IMR-90 (cell line): ENCODE results near the gene PCK2. TPM values are rescaled to one million over a fixed set of nuclear protein-coding genes. Genes with fewer than 3 reads are reported as not detected.

Experiments
- ATAC-seq: fragments of 200-7000 bp; cut with Tn5 transposase; 2 replicates; pipeline ENCODE4 v1.9.1; 2020; ENCODE audit warnings: low read depth, mild to moderate bottlenecking, moderate library complexity
- BruUV-seq: library from RNA; stranded (reverse); fragments of 400-500 nt; replicated peaks from 2 replicates; lab custom pipeline; 2021; lab: Mats Ljungman, UMichigan
- CTCF ChIA-PET: fragments of 300-600 bp; formaldehyde crosslinking; extraction: SDS; loops from one replicate; lab custom pipeline; 2021; ENCODE audit warnings: antibody characterized with exemption; lab: Yijun Ruan, JAX
- POLR2A ChIA-PET: fragments of 300-600 bp; sonication (Branson Sonifier 250); formaldehyde crosslinking; loops from one replicate; lab custom pipeline; 2022; ENCODE audit warnings: antibody characterized with exemption; ENCODE audit not compliant: unreplicated experiment; lab: Charles Lee
- DNase-seq: peaks from one replicate; pipeline ENCODE4 v3.0.0; 2013
- H2AFZ ChIP-seq: replicated peaks from 2 replicates; pipeline ENCODE3; 2013; ENCODE audit warnings: low read length, mild to moderate bottlenecking; ENCODE audit not compliant: poor library complexity
- H2AK5ac ChIP-seq: 2 replicates; pipeline ENCODE4 v1.6.1; 2013; ENCODE audit warnings: low read depth, low read length, inconsistent platforms
- H2AK9ac ChIP-seq: replicated peaks from 2 replicates; pipeline ENCODE3; 2013; ENCODE audit warnings: mild to moderate bottlenecking, low read depth, low read length, moderate library complexity; ENCODE audit not compliant: poor library complexity
- H2BK120ac ChIP-seq: 2 replicates; pipeline ENCODE4 v1.6.1; 2013; ENCODE audit warnings: low read depth, low read length, inconsistent platforms
- H2BK15ac ChIP-seq: 3 replicates; pipeline ENCODE4 v1.6.1; 2013; ENCODE audit warnings: low read depth, low read length, inconsistent platforms
- H2BK20ac ChIP-seq: 2 replicates; pipeline ENCODE4 v1.6.1; 2013; ENCODE audit warnings: low read depth, mild to moderate bottlenecking, inconsistent platforms, low read length, moderate library complexity
- H2BK5ac ChIP-seq: 2 replicates; pipeline ENCODE4 v1.6.1; 2013; ENCODE audit warnings: mild to moderate bottlenecking, low read depth, low read length, inconsistent platforms; ENCODE audit not compliant: poor library complexity, severe bottlenecking
- H3K14ac ChIP-seq: replicated peaks from 2 replicates; pipeline ENCODE4 v1.6.1; 2013; ENCODE audit warnings: low read depth, low read length, inconsistent platforms
- H3K18ac ChIP-seq: 2 replicates; pipeline ENCODE4 v1.6.1; 2013; ENCODE audit warnings: low read depth, low read length, control low read depth
- H3K23ac ChIP-seq: 2 replicates; pipeline ENCODE4 v1.6.1; 2013; ENCODE audit warnings: low read depth, low read length, inconsistent platforms
- H3K27ac ChIP-seq: 2 replicates; pipeline ENCODE4 v1.5.1; 2013; ENCODE audit warnings: mild to moderate bottlenecking, control low read depth, low read length; ENCODE audit not compliant: insufficient read depth
- H3K27me3 ChIP-seq: 2 replicates; pipeline ENCODE4 v1.6.1; 2013; ENCODE audit warnings: low read length; ENCODE audit not compliant: control insufficient read depth, insufficient read depth
- H3K36me3 ChIP-seq: 2 replicates; pipeline ENCODE4 v1.6.1; 2013; ENCODE audit warnings: low read length, mixed read lengths; ENCODE audit not compliant: control insufficient read depth, insufficient read depth
- H3K4ac ChIP-seq: 2 replicates; pipeline ENCODE4 v1.6.1; 2013; ENCODE audit warnings: low read depth, low read length, inconsistent platforms
- H3K4me1 ChIP-seq: 2 replicates; pipeline ENCODE4 v1.6.1; 2013; ENCODE audit warnings: low read length, mixed read lengths; ENCODE audit not compliant: control insufficient read depth, insufficient read depth
- H3K4me2 ChIP-seq: 2 replicates; pipeline ENCODE4 v1.6.1; 2013; ENCODE audit warnings: low read depth, mild to moderate bottlenecking, control low read depth, low read length, moderate library complexity
- H3K4me3 ChIP-seq: 2 replicates; pipeline ENCODE4 v1.5.1; 2013; ENCODE audit warnings: low read depth, mild to moderate bottlenecking, control low read depth, low read length, moderate library complexity; ENCODE audit not compliant: insufficient read depth
- H3K56ac ChIP-seq: 2 replicates; pipeline ENCODE4 v1.6.1; 2013; ENCODE audit warnings: low read length, inconsistent platforms; ENCODE audit not compliant: insufficient read depth; ENCODE audit errors: extremely low read depth
- H3K79me1 ChIP-seq, 2 experiments: 2 replicates each; pipeline ENCODE4 v1.6.1; 2013; ENCODE audit warnings: low read length in 2 of 2, inconsistent platforms in 1 of 2, low read depth in 1 of 2
- H3K9ac ChIP-seq: 2 replicates; pipeline ENCODE4 v1.6.1; 2013; ENCODE audit warnings: low read depth, low read length, control low read depth
- H3K9me1 ChIP-seq: 2 replicates; pipeline ENCODE4 v1.6.1; 2013; ENCODE audit warnings: low read length, inconsistent platforms; ENCODE audit not compliant: insufficient read depth
- H3K9me3 ChIP-seq: 2 replicates; pipeline ENCODE4 v1.6.1; 2013; ENCODE audit warnings: low read length; ENCODE audit not compliant: control insufficient read depth, insufficient read depth
- H4K20me1 ChIP-seq: 2 replicates; pipeline ENCODE4 v1.6.1; 2013; ENCODE audit warnings: low read length, inconsistent platforms; ENCODE audit not compliant: insufficient read depth
- H4K5ac ChIP-seq: 2 replicates; pipeline ENCODE4 v1.6.1; 2013; ENCODE audit warnings: mild to moderate bottlenecking, low read depth, low read length, control low read depth
- H4K8ac ChIP-seq, 2 experiments: 2 replicates each; pipeline ENCODE4 v1.6.1; 2013; ENCODE audit warnings: low read depth in 2 of 2, low read length in 2 of 2, control low read depth in 1 of 2, inconsistent platforms in 1 of 2
- H4K91ac ChIP-seq: 2 replicates; pipeline ENCODE4 v1.6.1; 2013; ENCODE audit warnings: low read depth, low read length, inconsistent platforms; ENCODE audit not compliant: insufficient read depth
- BHLHE40 ChIP-seq: fragments of 150-350 bp; IDR thresholded peaks from 2 replicates; pipeline ENCODE4 v1.6.1; 2016; ENCODE audit warnings: mild to moderate bottlenecking, low read depth, low read length
- CEBPB ChIP-seq: IDR thresholded peaks from 2 replicates; pipeline ENCODE4 v1.6.1; 2012; ENCODE audit warnings: low read depth, low read length, improper control_type of control experiment
- CHD1 ChIP-seq: IDR thresholded peaks from 2 replicates; pipeline ENCODE4 v1.6.1; 2012; ENCODE audit warnings: low read depth, low read length, improper control_type of control experiment
- CTCF ChIP-seq: conservative IDR thresholded peaks from 2 replicates; pipeline ENCODE4 v1.5.1; 2012; ENCODE audit warnings: mild to moderate bottlenecking, low read depth, low read length, improper control_type of control experiment
- ELK1 ChIP-seq: fragments of 150-350 bp; IDR thresholded peaks from 2 replicates; pipeline ENCODE4 v1.6.1; 2016; ENCODE audit warnings: low read depth, mild to moderate bottlenecking, low read length, moderate library complexity, borderline replicate concordance
- FOS ChIP-seq: fragments of 150-350 bp; IDR thresholded peaks from 2 replicates; pipeline ENCODE4 v1.6.1; 2016; ENCODE audit warnings: low read depth, low read length
- MAFK ChIP-seq: IDR thresholded peaks from 2 replicates; pipeline ENCODE4 v1.6.1; 2012; ENCODE audit warnings: low read depth, low read length, improper control_type of control experiment
- MAZ ChIP-seq: IDR thresholded peaks from 2 replicates; pipeline ENCODE4 v1.6.1; 2012; ENCODE audit warnings: low read depth, mild to moderate bottlenecking, low read length, improper control_type of control experiment, moderate library complexity, borderline replicate concordance
- MXI1 ChIP-seq: IDR thresholded peaks from 2 replicates; pipeline ENCODE4 v1.6.1; 2012; ENCODE audit warnings: low read depth, mild to moderate bottlenecking, low read length, moderate library complexity, borderline replicate concordance
- NFE2L2 ChIP-seq: fragments of 150-350 bp; IDR thresholded peaks from 2 replicates; pipeline ENCODE4 v1.6.1; 2016; ENCODE audit warnings: low read depth, mild to moderate bottlenecking, low read length
- POLR2A ChIP-seq: IDR thresholded peaks from 2 replicates; pipeline ENCODE4 v1.6.1; 2012; ENCODE audit warnings: mild to moderate bottlenecking, low read depth, low read length
- RAD21 ChIP-seq: IDR thresholded peaks from 2 replicates; pipeline ENCODE4 v1.6.1; 2012; ENCODE audit warnings: low read length, improper control_type of control experiment
- RCOR1 ChIP-seq: IDR thresholded peaks from 2 replicates; pipeline ENCODE4 v1.6.1; 2012; ENCODE audit warnings: mild to moderate bottlenecking, low read length, improper control_type of control experiment; ENCODE audit not compliant: insufficient replicate concordance
- SMC3 ChIP-seq: fragments of 150-350 bp; IDR thresholded peaks from 2 replicates; pipeline ENCODE4 v1.6.1; 2016; ENCODE audit warnings: low read depth, mild to moderate bottlenecking, antibody characterized with exemption, low read length, moderate library complexity
- WGBS, 2 experiments: methylation state at CpG; one replicate each; pipeline versions ENCODE4 v1.1.5 to v1.1.7; 2013; ENCODE audit warnings: missing lambda C conversion rate in 2 of 2; ENCODE audit not compliant: insufficient read length in 1 of 2; ENCODE audit errors: extremely low coverage in 2 of 2; 5-methylcytosine and 5-hydroxymethylcytosine counted together
- dilution Hi-C: fragments of 300-500 bp; cut with HindIII; formaldehyde crosslinking; loops from one replicate; pipeline ENCODE4 v1.14.3; 2018; ENCODE audit warnings: low sequenced_read_pairs; ENCODE audit not compliant: unreplicated experiment
- in situ Hi-C: fragments of 300-500 bp; cut with MboI; formaldehyde crosslinking; loops from 3 replicates; pipeline ENCODE4 v1.14.3; 2019; ENCODE audit warnings: low sequenced_read_pairs, inconsistent platforms, mixed read lengths
- intact Hi-C: fragments of 100-400 bp; cut with micrococcal nuclease; formaldehyde crosslinking; loops from 2 replicates; pipeline ENCODE4 v1.10.0; 2022
- polyA plus RNA-seq, 3 experiments: library from polyadenylated mRNA; depleted of rRNA; stranded (reverse); fragments of >200 nt; gene quantifications; 2 replicates each; pipeline ENCODE4 v1.2.3, GENCODE V29; 2012; ENCODE audit warnings: low replicate concordance in 1 of 3
- total RNA-seq: library from RNA; depleted of rRNA; stranded (reverse); fragments of >200 nt; gene quantifications from 2 replicates; pipeline ENCODE4 v1.2.3, GENCODE V29; 2012

Gene PCK2
- total and polyA plus RNA-seq, 2 of the 4 experiments (the other 2 are of a cell fraction), result 13.4 to 29.4 TPM

DNA sequence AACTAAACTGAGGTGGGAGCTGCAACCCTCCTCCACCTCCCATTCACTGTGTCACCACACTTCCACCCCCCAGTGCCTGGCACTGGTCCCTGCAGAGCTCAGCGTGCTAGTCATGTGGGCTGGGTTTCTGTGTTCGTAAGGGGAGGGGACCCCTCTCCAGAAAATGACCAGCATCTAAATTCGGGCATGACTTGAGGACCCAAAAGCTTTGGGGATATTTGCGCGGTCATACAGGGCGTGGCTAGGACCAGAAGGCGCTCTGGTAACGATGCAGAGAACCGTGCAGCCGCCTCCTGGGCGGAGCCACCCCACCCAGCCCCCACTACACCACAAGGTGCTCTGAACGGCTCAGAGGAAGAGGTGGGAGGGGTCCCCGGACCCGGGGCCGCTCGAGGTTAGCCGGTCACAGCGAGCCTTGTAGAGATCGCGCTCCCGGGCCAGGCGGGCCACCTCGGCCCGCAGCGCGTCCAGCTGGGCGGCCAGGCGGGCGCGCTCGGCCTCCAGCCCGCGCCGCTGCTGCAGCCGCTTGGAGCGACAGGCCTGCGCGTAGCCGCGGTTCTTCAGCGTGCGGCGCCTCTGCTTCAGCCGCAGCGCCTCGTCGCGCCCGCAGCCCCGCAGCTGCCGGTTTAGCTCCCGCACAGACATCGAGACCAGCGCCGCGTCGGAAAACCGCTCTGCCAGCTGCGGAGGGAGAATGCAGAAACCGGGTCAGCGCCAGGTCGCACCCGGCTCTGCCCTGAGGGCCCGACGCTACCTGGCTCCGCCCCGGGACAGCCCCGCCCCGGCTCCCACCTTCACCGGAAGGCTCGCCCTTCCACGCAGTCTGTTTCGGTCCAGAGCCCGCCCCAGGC, 13.0 kb upstream of the PCK2 start:
- H3K36me3 ChIP-seq, result no peaks in the 10 kb centered on the region
- POLR2A ChIA-PET, result interaction anchor here (0.8 kb wide), 1 partner anchor 27 kb away, joined by 3 read pairs; no protein-coding TSS in a partner anchor
- peaks cover 88% of the 10 kb centered on the region for H3K27me3 ChIP-seq
- no peak overlapping the region for H3K23ac ChIP-seq
- H2AFZ ChIP-seq, result peak overlapping the region; percentile 84
- no peak for TF ChIP-seq MAZ
- TF ChIP-seq CTCF, result no peak
- no peak for TF ChIP-seq SMC3
- TF ChIP-seq CHD1, result no peak
- TF ChIP-seq CEBPB, result no peak
- no peak for TF ChIP-seq NFE2L2
- TF ChIP-seq POLR2A, result no peak
- no peak for TF ChIP-seq RAD21
- TF ChIP-seq RCOR1, result no peak
- no peak for TF ChIP-seq ELK1
- no peak for TF ChIP-seq FOS
- no peak for TF ChIP-seq BHLHE40
- no peak for TF ChIP-seq MXI1
- TF ChIP-seq MAFK, result no peak
- BruUV-seq, result no TSS peak
- no peak overlapping the region for H2BK20ac ChIP-seq
- dilution Hi-C loops (no loop called here), in situ Hi-C loops (no loop called here), intact Hi-C loops (no loop called here)
- no peak overlapping the region for H3K4ac ChIP-seq
- H3K4me3 ChIP-seq, result peak overlapping the region; percentile 49
- H2BK120ac ChIP-seq, result no peak overlapping the region
- H2AK5ac ChIP-seq, result no peak overlapping the region
- WGBS, 2 experiments, result 1% methylated on average over 23 of the region's 74 CpGs; no CpG with 5 or more reads in 1 of the 2 experiments
- CTCF ChIA-PET, result interaction anchor here (1.0 to 1.8 kb wide), 7 partner anchors 10 to 72 kb away, joined by 3 to 10 read pairs (median 3); partner anchors contain the start of gene PCK2
- H3K4me2 ChIP-seq, result peak overlapping the region; percentile 75
- H3K18ac ChIP-seq, result no peak overlapping the region
- H4K91ac ChIP-seq, result no peak overlapping the region
- no peak overlapping the region for H4K8ac ChIP-seq
- no peak overlapping the region for H3K56ac ChIP-seq
- no peak overlapping the region for H3K27ac ChIP-seq
- H4K5ac ChIP-seq, result no peak overlapping the region
- H3K14ac ChIP-seq, result no peak overlapping the region
- peaks cover 2% of the 10 kb centered on the region; the same call in 1 of the 2 replicates for H3K4me1 ChIP-seq
- H4K20me1 ChIP-seq, result no peaks in the 10 kb centered on the region; the same call in 1 of the 2 replicates
- no peaks in the 10 kb centered on the region for H3K9me3 ChIP-seq
- H2BK5ac ChIP-seq, result no peak overlapping the region
- DNase-seq, result no peak
- H3K9ac ChIP-seq, result no peak overlapping the region; the same call in 1 of the 2 replicates
- H3K79me1 ChIP-seq, result no peaks in the 10 kb centered on the region
- no peaks in the 10 kb centered on the region for H3K9me1 ChIP-seq
- no peak overlapping the region for H2BK15ac ChIP-seq
- peak; percentile 91 for ATAC-seq
- no peak overlapping the region for H2AK9ac ChIP-seq
